Activated naive CD8-positive, alpha-beta T cell treated with anti-CD3 and anti-CD28 coated beads for 36 hours (primary cell): ENCODE results near the gene KCTD10. TPM values are rescaled to one million over a fixed set of nuclear protein-coding genes. Genes with fewer than 3 reads are reported as not detected.

Experiments used
- total RNA-seq, 2 experiments: library from RNA; stranded (reverse); gene quantifications; one replicate each; pipeline ENCODE4 v1.2.3, GENCODE V29; 2021

Gene KCTD10
- total RNA-seq, 2 experiments from 2014 or later: 47.6 to 48.9 TPM

Other genes with a start within 250 kb of the KCTD10 start
- gene FOXN4, start 168.0 kb downstream of the KCTD10 start, total RNA-seq: not detected
- not detected for gene MYO1H, start 129.4 kb downstream of the KCTD10 start, total RNA-seq
- gene UBE3B, start 334 bp upstream of the KCTD10 start, total RNA-seq: 10 to 100 TPM; 23.4 to 23.5 TPM
- 10 to 100 TPM; 58.3 to 62.8 TPM for gene MMAB, start 96.2 kb upstream of the KCTD10 start, total RNA-seq
- 10 to 100 TPM; 17.9 to 20.5 TPM for gene MVK, start 96.5 kb upstream of the KCTD10 start, total RNA-seq
- 1 to 10 TPM; 1.1 to 1.8 TPM for gene FAM222A, start 236.5 kb upstream of the KCTD10 start, total RNA-seq